LoVo (cell line): ENCODE data around the gene DPYD.

Experiments
- DNase-seq: peaks from one replicate; pipeline ENCODE4 v3.0.0-alpha.2; 2016; ENCODE audit warnings: low spot score

DPYD gene

GRCh38 chr1:97091679-97092078, 829.2 kb downstream of the DPYD start:
- no peak for DNase-seq

DNA sequence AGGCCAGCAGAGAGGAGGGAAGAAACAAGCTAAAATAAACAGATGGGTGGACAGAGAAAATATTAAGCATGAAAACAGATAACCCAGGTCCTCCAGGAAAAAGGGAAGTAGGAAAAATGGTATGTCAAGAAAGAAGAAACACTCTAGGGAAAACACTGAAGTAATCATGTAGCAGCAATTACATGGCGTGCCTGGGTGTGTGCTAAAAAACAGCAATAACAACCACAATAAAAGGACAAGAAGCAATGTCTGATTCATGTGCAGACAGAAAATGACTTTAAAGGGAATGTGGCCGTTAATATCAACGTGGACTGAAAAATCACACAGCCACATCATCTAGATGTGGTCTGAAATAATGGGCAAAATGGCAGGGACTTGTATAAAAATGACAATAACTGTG, 829.6 kb downstream of the DPYD start:
- DNase-seq, result no peak

- DNase-seq, result no peak
Observed at GRCh38 chr1:97090725-97091124, 830.1 kb downstream of the DPYD start.

GRCh38 chr1:97089173-97089572, 831.7 kb downstream of the DPYD start:
- DNase-seq, result no peak

- DNase-seq, result no peak
Observed at GRCh38 chr1:97088391-97088790, 832.4 kb downstream of the DPYD start.

DNA sequence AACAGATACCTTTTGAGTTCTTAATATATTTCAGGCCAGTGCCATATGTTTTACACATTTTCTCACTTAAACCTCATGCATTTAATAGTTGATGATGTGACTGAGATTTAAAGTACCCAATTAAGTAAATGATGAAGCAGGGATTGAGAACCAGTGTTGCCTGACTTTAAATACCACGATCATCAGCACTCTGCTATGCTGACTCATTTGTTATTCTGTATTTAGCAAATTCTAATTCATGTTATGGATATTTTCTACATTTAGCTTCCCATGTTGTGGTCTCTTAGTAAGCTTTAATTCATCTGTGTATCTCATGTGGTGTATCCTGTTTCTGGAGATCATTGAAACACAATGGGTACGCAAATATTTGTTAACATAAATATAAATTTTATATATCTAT, 836.3 kb downstream of the DPYD start:
- DNase-seq, result no peak

- no peak for DNase-seq
Observed at GRCh38 chr1:97082160-97082848, 838.5 kb downstream of the DPYD start.

- DNase-seq, result no peak
Observed at GRCh38 chr1:97078872-97079271, 842.0 kb downstream of the DPYD start.

DNA sequence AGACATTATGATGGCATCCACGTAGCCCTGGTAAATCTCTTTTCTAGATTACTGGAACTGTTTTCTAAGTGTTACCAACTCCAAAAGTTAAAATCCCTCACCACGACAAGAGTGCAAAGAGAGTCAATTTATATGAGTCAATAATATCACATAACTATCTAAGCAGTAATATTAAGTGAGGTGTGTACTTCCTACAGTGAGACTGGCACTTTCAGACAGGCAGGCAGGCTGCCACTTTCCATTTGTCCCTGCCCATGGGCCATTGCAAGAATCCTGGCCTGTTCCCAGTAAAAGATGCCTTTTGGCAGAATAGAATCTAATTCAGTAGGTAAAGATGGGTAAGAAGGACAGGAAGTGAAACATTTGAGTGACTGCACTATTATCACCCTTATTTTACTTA, 843.6 kb downstream of the DPYD start:
- no peak for DNase-seq

DNA sequence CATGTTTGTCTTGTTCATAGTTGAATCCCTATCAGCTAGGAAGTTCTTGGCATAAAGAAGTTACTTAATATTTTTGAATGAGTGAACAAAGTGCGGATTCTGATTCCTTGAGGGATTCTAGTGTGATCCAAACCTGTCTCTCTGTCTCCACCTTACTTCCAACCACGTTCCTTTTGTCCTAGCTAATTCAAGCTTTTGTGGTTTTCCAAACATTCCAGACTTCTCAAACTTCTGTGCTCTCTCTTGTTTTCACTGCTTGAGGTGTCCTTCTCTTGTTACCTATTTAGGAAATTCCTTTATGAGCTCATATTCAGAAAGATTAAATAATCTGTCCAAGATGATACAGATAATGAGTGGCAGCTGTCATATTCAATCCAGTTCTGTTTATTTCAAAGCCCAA, 846.1 kb downstream of the DPYD start:
- DNase-seq, result no peak

DNA sequence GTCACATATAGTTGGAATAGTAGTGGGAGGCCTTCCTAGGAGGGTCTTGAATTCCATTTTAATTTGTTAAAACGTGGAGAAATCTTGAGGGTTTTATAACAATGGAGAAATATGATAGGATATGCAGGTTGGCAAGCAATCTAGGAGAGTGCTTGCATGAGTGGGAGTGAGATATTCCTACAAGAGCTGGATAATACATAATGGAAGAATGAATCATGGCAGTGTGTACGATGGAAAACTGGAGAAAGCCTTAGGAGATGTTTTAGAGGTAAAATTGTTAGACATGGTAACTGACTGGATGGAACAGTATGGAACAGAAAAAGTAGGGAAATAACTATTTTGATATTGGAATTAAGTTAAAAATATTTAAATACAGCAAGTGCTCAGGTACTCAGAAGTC, 846.9 kb downstream of the DPYD start:
- DNase-seq, result no peak

- no peak for DNase-seq
Observed at GRCh38 chr1:97073169-97073568, 847.7 kb downstream of the DPYD start.

DNA sequence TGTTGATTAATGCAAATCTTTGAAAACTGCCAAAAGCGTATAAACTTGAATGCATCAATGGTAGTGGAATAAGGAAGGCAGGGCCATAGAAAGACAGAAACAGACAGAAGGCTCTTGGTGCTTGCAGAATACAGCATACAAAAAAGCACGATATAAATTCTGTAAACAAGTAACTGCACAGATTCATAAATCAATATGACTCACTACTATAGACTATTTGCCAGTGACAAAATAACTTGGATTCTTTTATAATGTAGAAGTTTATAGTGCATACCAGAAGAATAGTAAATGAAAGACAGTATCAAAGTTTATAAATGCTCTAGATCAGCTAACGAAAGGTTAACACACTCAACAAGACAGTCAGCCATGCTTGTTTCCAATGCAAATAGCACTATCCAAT, 849.7 kb downstream of the DPYD start:
- DNase-seq, result no peak

DNA sequence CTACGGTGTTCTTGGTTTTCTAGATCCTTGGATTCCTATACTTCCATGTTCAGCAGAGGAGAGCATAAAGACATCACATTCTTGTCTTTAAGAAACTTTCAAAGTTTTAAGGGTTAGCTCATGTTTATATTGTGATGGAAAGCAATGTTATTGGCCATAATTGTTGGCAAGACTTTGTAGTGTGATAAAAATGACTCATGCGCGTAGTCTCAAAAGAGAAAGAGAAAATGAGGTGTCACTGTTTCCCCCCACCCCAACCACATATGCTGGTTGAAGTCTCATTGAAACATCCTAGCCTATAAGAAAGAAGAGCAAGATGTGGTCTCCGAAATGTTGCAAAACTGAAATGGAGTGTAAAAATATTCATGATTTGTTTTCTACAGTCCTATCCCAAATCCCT, 850.5 kb downstream of the DPYD start:
- DNase-seq, result no peak

- DNase-seq, result no peak
Observed at GRCh38 chr1:97069312-97069711, 851.5 kb downstream of the DPYD start.

DNA sequence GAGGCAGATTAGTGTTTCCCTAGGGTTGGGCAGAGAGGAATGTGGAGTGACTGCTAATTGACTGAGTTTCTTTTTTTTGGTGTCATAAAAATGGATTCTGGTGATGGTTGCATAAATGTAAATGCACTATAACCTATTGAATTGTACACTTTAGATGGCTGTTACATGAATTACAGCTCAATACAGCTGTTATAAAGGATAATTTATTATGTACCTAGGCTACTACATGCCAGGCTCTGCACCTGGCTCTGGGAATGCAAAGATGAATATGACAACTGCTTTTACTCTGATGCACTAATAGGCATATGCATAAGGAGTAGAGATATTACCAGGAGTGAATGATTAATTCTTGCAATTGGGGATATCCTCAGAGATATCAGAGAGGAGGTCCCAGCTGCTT, 854.0 kb downstream of the DPYD start:
- no peak for DNase-seq

GRCh38 chr1:97063532-97063931, 857.3 kb downstream of the DPYD start:
- DNase-seq, result no peak

DNA sequence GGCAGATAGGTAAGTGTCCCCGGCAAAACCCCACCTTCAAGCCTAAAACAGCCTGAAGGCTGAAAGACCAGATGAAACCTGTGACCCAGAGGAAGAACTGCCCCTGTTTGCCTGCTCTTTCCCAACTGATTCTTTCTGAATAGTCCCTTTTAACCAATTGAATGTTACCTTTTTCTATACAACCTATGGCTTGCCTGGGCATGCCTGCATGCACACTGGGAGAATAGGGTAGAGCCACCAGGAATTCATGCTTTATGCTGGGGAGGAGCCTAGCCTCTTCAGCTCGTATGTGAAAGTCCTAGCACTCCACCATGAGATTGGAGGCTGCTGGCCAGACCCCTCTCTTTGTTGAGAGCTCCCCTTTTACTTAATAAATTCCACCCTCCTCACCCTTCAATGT, 859.2 kb downstream of the DPYD start:
- no peak for DNase-seq

- DNase-seq, result no peak
Observed at GRCh38 chr1:97056386-97056785, 864.4 kb downstream of the DPYD start.

GRCh38 chr1:97053268-97053667, 867.6 kb downstream of the DPYD start:
- no peak for DNase-seq

DNA sequence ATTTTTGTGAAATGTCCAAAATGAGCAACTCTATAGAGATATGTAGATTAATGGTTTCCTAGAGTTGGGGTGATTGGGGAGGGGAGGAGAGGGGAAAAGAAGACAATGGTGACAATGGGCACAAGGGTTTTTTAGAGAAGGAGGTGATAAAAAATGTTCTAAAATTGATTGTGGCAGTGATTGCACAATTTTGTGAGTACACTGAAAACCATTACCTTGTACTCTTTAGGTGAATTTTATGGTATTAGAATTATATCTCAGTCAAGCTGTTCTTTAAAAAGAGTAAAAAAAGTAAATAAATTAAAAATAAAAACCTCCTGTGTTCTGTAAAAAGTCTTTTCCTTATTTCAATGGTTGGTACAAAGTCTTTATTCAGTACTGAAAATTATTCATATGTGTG, 869.0 kb downstream of the DPYD start:
- no peak for DNase-seq

DNA sequence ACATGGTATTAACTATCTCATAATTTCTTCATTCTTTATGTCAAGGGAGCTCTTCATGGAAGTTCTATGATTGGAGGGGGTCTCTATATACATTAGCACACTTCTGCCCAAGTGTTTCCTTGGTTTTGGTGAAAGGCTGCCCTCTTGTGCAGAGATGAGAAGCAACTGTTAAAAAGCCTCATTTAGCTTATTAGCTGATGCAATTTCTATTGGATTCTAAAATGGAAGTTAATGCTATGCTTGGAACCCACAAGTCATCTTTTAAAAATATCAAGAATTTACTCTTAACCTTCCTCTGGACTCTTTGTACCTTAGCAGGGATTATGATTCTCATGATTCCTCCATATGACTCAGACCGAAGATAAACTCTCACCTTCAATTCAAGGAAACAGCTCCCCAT, 870.3 kb downstream of the DPYD start:
- no peak for DNase-seq

GRCh38 chr1:97047421-97047793, 873.4 kb downstream of the DPYD start:
- no peak for DNase-seq

GRCh38 chr1:97046765-97047420, 873.9 kb downstream of the DPYD start:
- DNase-seq, result no peak
